PC-9 (cell line): Measurements from ENCODE around the gene CST6. TPM values are rescaled to one million over a fixed set of nuclear protein-coding genes. Genes with fewer than 3 reads are reported as not detected.
A peak's percentile ranks its signal among the peaks of the same experiment; 100 is the strongest.

ENCODE experiments used
- BruUV-seq: library from RNA; stranded (reverse); fragments of 400-500 nt; replicated peaks from 2 replicates; lab custom pipeline; 2021; lab: Mats Ljungman, UMichigan
- CTCF ChIA-PET: fragments of 300-600 bp; sonication (Branson Sonifier 250); formaldehyde crosslinking; loops from one replicate; lab custom pipeline; 2022; ENCODE audit warnings: antibody characterized with exemption; lab: Charles Lee
- POLR2A ChIA-PET: fragments of 300-600 bp; sonication (Branson Sonifier 250); formaldehyde crosslinking; loops from one replicate; lab custom pipeline; 2022; ENCODE audit warnings: antibody characterized with exemption; ENCODE audit not compliant: unreplicated experiment; lab: Charles Lee
- DNase-seq, 2 experiments: peaks; one replicate each; pipeline versions ENCODE4 v3.0.0 to v3.0.0-alpha.2; 2015 to 2022; ENCODE audit warnings: mixed read lengths in 1 of 2
- H2AFZ ChIP-seq: fragments of 200-600 bp; sonication (generic); 2 replicates; pipeline ENCODE4 v1.8.1; 2017; ENCODE audit warnings: antibody characterized with exemption
- H3F3A ChIP-seq: fragments of 200-600 bp; sonication (generic); 2 replicates; pipeline ENCODE4 v1.8.1; 2017; ENCODE audit warnings: antibody characterized with exemption, mild to moderate bottlenecking, low read depth; ENCODE audit not compliant: insufficient read depth
- H3K27ac ChIP-seq: fragments of 200-600 bp; sonication (generic); 2 replicates; pipeline ENCODE4 v1.6.1; 2016; ENCODE audit warnings: mixed run types
- H3K27me3 ChIP-seq: fragments of 200-600 bp; sonication (generic); 2 replicates; pipeline ENCODE4 v1.6.1; 2016; ENCODE audit warnings: low read depth, mixed run types; ENCODE audit not compliant: insufficient read depth
- H3K36me3 ChIP-seq: fragments of 200-600 bp; sonication (generic); 2 replicates; pipeline ENCODE4 v1.6.1; 2016; ENCODE audit warnings: low read depth, mixed run types
- H3K4me1 ChIP-seq: fragments of 200-600 bp; sonication (generic); replicated peaks from 2 replicates; pipeline ENCODE4 v1.6.1; 2016; ENCODE audit warnings: mixed run types; ENCODE audit not compliant: insufficient read depth
- H3K4me2 ChIP-seq: fragments of 200-600 bp; sonication (generic); 2 replicates; pipeline ENCODE4 v1.6.1; 2017; ENCODE audit warnings: mixed run types
- H3K4me3 ChIP-seq: fragments of 200-600 bp; sonication (generic); 2 replicates; pipeline ENCODE4 v1.6.1; 2016; ENCODE audit warnings: mixed run types
- H3K79me2 ChIP-seq: fragments of 200-600 bp; sonication (generic); 2 replicates; pipeline ENCODE4 v1.6.1; 2017; ENCODE audit warnings: low read depth, mixed run types
- H3K9me2 ChIP-seq: fragments of 200-600 bp; sonication (generic); 2 replicates; pipeline ENCODE4 v1.8.1; 2017; ENCODE audit warnings: mild to moderate bottlenecking; ENCODE audit not compliant: insufficient read depth
- H3K9me3 ChIP-seq: fragments of 200-600 bp; sonication (generic); 2 replicates; pipeline ENCODE4 v1.8.1; 2016; ENCODE audit warnings: low read depth; ENCODE audit not compliant: insufficient read depth
- H4K20me1 ChIP-seq: fragments of 200-600 bp; sonication (generic); 2 replicates; pipeline ENCODE4 v1.8.1; 2017; ENCODE audit not compliant: insufficient read depth
- EZH2 ChIP-seq: fragments of 200-600 bp; sonication (generic); IDR thresholded peaks from 2 replicates; pipeline ENCODE4 v1.8.0; 2017; ENCODE audit warnings: antibody characterized with exemption, low read depth
- intact Hi-C: fragments of 100-400 bp; cut with micrococcal nuclease; formaldehyde crosslinking; loops from one replicate; pipeline ENCODE4 v1.10.0; 2022; ENCODE audit not compliant: unreplicated experiment
- total RNA-seq: library from RNA; stranded (reverse); gene quantifications from 2 replicates; pipeline ENCODE4 v1.2.3, GENCODE V29; 2021
- TF ChIP-seq, protein P1 (sequence below): fragments of 200-600 bp; sonication (generic); conservative IDR thresholded peaks from 2 replicates; pipeline ENCODE4 v1.6.1; 2017; ENCODE audit warnings: mixed run types, antibody characterized with exemption, mild to moderate bottlenecking, moderate library complexity

CST6 gene
- total RNA-seq, 1 experiment from 2014 or later = 52.0 TPM

- Histone ChIP-seq H3K27ac (no peak overlapping the region; the same call in 1 of the 2 replicates), H3F3A (peaks cover 60% of the 10 kb centered on the region), H4K20me1 (peaks cover 7% of the 10 kb centered on the region; the same call in 1 of the 2 replicates), H3K4me3 (peak overlapping the region; percentile 90), H3K9me3 (no peaks in the 10 kb centered on the region), H3K79me2 (peaks cover 51% of the 10 kb centered on the region), H3K4me1 (peaks cover 17% of the 10 kb centered on the region), H3K9me2 (no peaks in the 10 kb centered on the region), H3K36me3 (peaks cover 32% of the 10 kb centered on the region), H2AFZ (no peak overlapping the region), H3K27me3 (no peaks in the 10 kb centered on the region), H3K4me2 (peak overlapping the region; percentile 99)
- ChIA-PET CTCF (interaction anchor here (0.8 kb wide), 1 partner anchor 19 kb away, joined by 4 read pairs; no protein-coding TSS in a partner anchor), POLR2A (interaction anchor here (0.6 to 1.4 kb wide), 4 partner anchors 8 to 265 kb away, joined by 3 to 12 read pairs (median 6); no protein-coding TSS in a partner anchor)
- intact Hi-C loops = loop anchor here (2.0 kb wide), 1 partner anchor 50 kb away; the partner anchor contains the start of gene SF3B2
- TF ChIP-seq, protein P1, sequence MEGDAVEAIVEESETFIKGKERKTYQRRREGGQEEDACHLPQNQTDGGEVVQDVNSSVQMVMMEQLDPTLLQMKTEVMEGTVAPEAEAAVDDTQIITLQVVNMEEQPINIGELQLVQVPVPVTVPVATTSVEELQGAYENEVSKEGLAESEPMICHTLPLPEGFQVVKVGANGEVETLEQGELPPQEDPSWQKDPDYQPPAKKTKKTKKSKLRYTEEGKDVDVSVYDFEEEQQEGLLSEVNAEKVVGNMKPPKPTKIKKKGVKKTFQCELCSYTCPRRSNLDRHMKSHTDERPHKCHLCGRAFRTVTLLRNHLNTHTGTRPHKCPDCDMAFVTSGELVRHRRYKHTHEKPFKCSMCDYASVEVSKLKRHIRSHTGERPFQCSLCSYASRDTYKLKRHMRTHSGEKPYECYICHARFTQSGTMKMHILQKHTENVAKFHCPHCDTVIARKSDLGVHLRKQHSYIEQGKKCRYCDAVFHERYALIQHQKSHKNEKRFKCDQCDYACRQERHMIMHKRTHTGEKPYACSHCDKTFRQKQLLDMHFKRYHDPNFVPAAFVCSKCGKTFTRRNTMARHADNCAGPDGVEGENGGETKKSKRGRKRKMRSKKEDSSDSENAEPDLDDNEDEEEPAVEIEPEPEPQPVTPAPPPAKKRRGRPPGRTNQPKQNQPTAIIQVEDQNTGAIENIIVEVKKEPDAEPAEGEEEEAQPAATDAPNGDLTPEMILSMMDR = no peak
- TF ChIP-seq EZH2 = no peak
- DNase-seq = no peak
- no TSS peak for BruUV-seq
Measured at GRCh38 chr11:66003291-66003690, 8.5 kb upstream of the CST6 start.

DNA sequence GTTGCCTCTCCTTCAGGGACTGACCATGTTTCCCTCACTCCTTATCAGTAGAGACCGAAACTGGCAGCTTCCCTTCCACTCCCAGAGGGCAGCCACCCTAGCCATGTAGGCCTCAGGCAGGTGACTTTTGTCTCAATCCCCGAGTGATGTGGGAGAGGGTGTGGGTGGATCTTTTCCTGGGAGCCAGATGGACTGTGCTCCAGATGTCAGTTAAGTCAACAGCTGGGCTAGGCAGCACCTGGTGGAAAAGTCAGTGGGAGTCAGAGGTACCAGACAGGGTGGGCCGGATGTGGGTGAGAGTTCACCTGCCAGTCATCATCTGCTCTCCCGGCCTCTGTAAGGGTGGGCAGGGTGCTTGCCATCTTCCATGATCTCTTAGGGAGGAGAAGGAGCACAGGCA, 7.6 kb upstream of the CST6 start:
- DNase-seq = no peak
- Histone ChIP-seq H3K4me2 (no peak overlapping the region), H4K20me1 (peaks cover 7% of the 10 kb centered on the region; the same call in 1 of the 2 replicates), H3K79me2 (peaks cover 50% of the 10 kb centered on the region), H3K9me2 (no peaks in the 10 kb centered on the region), H3K27ac (no peak overlapping the region), H3K36me3 (peaks cover 23% of the 10 kb centered on the region), H3K9me3 (no peaks in the 10 kb centered on the region), H3K4me3 (no peak overlapping the region), H3F3A (peaks cover 62% of the 10 kb centered on the region), H3K27me3 (no peaks in the 10 kb centered on the region), H2AFZ (no peak overlapping the region), H3K4me1 (peaks cover 23% of the 10 kb centered on the region)
- CTCF ChIA-PET = no interaction called here
- no TSS peak for BruUV-seq
- TF ChIP-seq, protein P1 = no peak
- TF ChIP-seq EZH2 = no peak
- intact Hi-C loops = no loop called here
- POLR2A ChIA-PET = no interaction called here

DNA sequence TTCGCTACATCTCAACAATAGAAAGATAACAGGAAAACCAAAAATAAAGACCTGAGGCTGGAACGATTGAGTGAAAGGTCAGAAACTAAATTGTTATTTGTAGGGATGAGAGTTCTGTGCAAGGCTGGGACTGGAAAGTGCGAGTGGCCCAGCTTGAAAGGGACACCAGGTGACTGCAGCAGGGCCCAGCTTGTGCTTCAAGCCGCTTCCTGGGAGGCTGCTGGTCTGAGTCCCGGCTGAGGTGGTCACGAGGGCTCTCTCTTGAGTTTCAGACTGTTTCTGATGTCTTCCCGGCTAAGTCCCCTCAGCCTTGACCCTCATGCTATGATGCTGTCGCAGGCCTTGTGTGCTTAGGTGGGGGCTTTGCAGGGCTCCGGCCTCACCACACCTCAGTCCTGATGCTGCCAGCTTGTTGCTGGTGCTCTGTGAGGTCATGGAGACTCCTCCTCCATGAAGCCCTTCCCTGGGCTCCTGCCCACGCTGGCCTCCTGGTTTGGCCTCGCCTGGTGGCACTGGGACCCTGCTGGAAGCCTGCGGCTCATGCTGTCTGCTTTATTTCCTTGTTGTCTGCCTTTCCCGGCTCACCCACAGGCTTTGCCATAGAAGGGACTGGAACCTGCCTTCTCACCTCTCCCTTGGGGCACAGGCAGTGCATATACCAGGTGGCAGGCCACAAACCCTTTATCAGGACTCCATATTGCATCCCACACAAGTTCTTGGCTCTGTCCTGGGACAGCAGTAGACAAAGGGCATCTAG, 5.5 kb upstream of the CST6 start:
- Histone ChIP-seq H3K4me2 (no peak overlapping the region), H3K4me1 (peaks cover 23% of the 10 kb centered on the region), H3K9me3 (no peaks in the 10 kb centered on the region), H3K79me2 (peaks cover 28% of the 10 kb centered on the region), H3K4me3 (no peak overlapping the region), H3F3A (peaks cover 67% of the 10 kb centered on the region), H3K27ac (no peak overlapping the region), H2AFZ (no peak overlapping the region), H3K27me3 (no peaks in the 10 kb centered on the region), H3K9me2 (no peaks in the 10 kb centered on the region), H3K36me3 (peaks cover 12% of the 10 kb centered on the region; the same call in 1 of the 2 replicates), H4K20me1 (no peaks in the 10 kb centered on the region)
- intact Hi-C loops = no loop called here
- ChIA-PET POLR2A (no interaction called here), CTCF (interaction anchor here (1.3 kb wide), 1 partner anchor 16 kb away, joined by 3 read pairs; no protein-coding TSS in a partner anchor)
- TF ChIP-seq, protein P1 = no peak
- TF ChIP-seq EZH2 = no peak
- BruUV-seq = no TSS peak
- DNase-seq = no peak
